Fibroblast of lung (primary cell): ENCODE data around the gene TTF1. TPM values are rescaled to one million over a fixed set of nuclear protein-coding genes. Genes with fewer than 3 reads are reported as not detected.

ENCODE experiments used
- DNase-seq, 2 donors: peaks; one replicate each; pipeline versions ENCODE4 v3.0.0 to v3.0.0-alpha.2; 2010; ENCODE audit warnings: low read depth in 2 of 2
- H2AFZ ChIP-seq: 2 replicates; pipeline ENCODE4 v1.5.1; 2012; ENCODE audit warnings: low read length, control low read depth, inconsistent platforms
- H3K27ac ChIP-seq: 2 replicates; pipeline ENCODE4 v1.5.1; 2011; ENCODE audit warnings: low read length, control low read depth; ENCODE audit not compliant: insufficient read depth
- H3K27me3 ChIP-seq: 2 replicates; pipeline ENCODE4 v1.5.1; 2011; ENCODE audit warnings: mild to moderate bottlenecking, low read length; ENCODE audit not compliant: control insufficient read depth, insufficient read depth
- H3K36me3 ChIP-seq: 2 replicates; pipeline ENCODE4 v1.5.1; 2011; ENCODE audit warnings: low read length; ENCODE audit not compliant: control insufficient read depth, insufficient read depth
- H3K4me1 ChIP-seq: 2 replicates; pipeline ENCODE4 v1.5.1; 2011; ENCODE audit warnings: low read length; ENCODE audit not compliant: control insufficient read depth, insufficient read depth; ENCODE audit errors: extremely low read depth
- H3K4me2 ChIP-seq: 2 replicates; pipeline ENCODE4 v1.5.1; 2011; ENCODE audit warnings: low read length, control low read depth; ENCODE audit not compliant: insufficient read depth; ENCODE audit errors: extremely low read depth
- H3K4me3 ChIP-seq, 4 experiments: fragments of 200-600 bp in 1 of 4; sonication (generic) in 1 of 4; replicated peaks in 1 of 4; 2 replicates each; pipeline ENCODE4 v1.5.1; 2011 to 2016; ENCODE audit warnings: low read length in 4 of 4, low read depth in 3 of 4, mild to moderate bottlenecking in 3 of 4, control low read depth in 2 of 4, inconsistent platforms in 1 of 4, mixed read lengths in 1 of 4; ENCODE audit not compliant: insufficient read depth in 1 of 4; ENCODE audit errors: control extremely low read depth in 1 of 4
- H3K79me2 ChIP-seq: 2 replicates; pipeline ENCODE4 v1.5.1; 2012; ENCODE audit warnings: mild to moderate bottlenecking, low read length, inconsistent platforms; ENCODE audit not compliant: control insufficient read depth, insufficient read depth
- H3K9ac ChIP-seq: 2 replicates; pipeline ENCODE4 v1.5.1; 2011; ENCODE audit warnings: mild to moderate bottlenecking, low read length, control low read depth; ENCODE audit not compliant: insufficient read depth
- H3K9me3 ChIP-seq: 2 replicates; pipeline ENCODE4 v1.5.1; 2012; ENCODE audit warnings: low read depth, low read length; ENCODE audit not compliant: control insufficient read depth, insufficient read depth
- H4K20me1 ChIP-seq: 2 replicates; pipeline ENCODE4 v1.5.1; 2011; ENCODE audit warnings: low read length; ENCODE audit not compliant: control insufficient read depth, insufficient read depth; ENCODE audit errors: extremely low read depth
- EZH2 ChIP-seq: IDR thresholded peaks from 2 replicates; pipeline ENCODE4 v1.5.1; 2012; ENCODE audit warnings: low read length, control low read depth, mild to moderate bottlenecking; ENCODE audit errors: missing control alignments
- polyA plus RNA-seq, 2 donors: library from polyadenylated mRNA; depleted of rRNA in 1 of 2; stranded (reverse) in 1 of 2; unstranded in 1 of 2; fragments of >200 nt; gene quantifications; 2 replicates each; pipeline ENCODE4 v1.2.1, GENCODE V29; 2011 to 2012; ENCODE audit warnings: missing spikeins in 1 of 2
- total RNA-seq: library from RNA; depleted of rRNA; stranded (reverse); fragments of >200 nt; gene quantifications from 2 replicates; pipeline ENCODE4 v1.2.1, GENCODE V29; 2014
- TF ChIP-seq, protein P1 (sequence below), 2 donors: IDR thresholded peaks in 1 of 2; conservative IDR thresholded peaks in 1 of 2; 1 replicate in 1 of 2; 2 replicates in 1 of 2; pipeline ENCODE4 v1.5.1; 2011 to 2012; ENCODE audit warnings: low read length in 2 of 2, control low read depth in 1 of 2, inconsistent platforms in 1 of 2, low read depth in 1 of 2, mild to moderate bottlenecking in 1 of 2

The TTF1 gene
- total and polyA plus RNA-seq, 2 donors (not counting 1 experiment from before 2014, with no cell fraction given) = 6.9 to 11.6 TPM

- no peaks in the 10 kb centered on the region for H3K4me1 ChIP-seq
- H3K4me3 ChIP-seq = no peak overlapping the region
- H3K27ac ChIP-seq = no peak overlapping the region
- H4K20me1 ChIP-seq = no peaks in the 10 kb centered on the region
- H3K9me3 ChIP-seq = no peaks in the 10 kb centered on the region
- no peaks in the 10 kb centered on the region for H3K36me3 ChIP-seq
- no peak overlapping the region for H2AFZ ChIP-seq
- peak; percentile 19 for TF ChIP-seq EZH2
- TF ChIP-seq, protein P1, sequence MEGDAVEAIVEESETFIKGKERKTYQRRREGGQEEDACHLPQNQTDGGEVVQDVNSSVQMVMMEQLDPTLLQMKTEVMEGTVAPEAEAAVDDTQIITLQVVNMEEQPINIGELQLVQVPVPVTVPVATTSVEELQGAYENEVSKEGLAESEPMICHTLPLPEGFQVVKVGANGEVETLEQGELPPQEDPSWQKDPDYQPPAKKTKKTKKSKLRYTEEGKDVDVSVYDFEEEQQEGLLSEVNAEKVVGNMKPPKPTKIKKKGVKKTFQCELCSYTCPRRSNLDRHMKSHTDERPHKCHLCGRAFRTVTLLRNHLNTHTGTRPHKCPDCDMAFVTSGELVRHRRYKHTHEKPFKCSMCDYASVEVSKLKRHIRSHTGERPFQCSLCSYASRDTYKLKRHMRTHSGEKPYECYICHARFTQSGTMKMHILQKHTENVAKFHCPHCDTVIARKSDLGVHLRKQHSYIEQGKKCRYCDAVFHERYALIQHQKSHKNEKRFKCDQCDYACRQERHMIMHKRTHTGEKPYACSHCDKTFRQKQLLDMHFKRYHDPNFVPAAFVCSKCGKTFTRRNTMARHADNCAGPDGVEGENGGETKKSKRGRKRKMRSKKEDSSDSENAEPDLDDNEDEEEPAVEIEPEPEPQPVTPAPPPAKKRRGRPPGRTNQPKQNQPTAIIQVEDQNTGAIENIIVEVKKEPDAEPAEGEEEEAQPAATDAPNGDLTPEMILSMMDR (conservative IDR thresholded peaks at IDR 0.05 in 1 of 2, IDR thresholded peaks at IDR 0.05 in 1 of 2; ENCODE audit: low read depth in 1 of 2, low read length in 2 of 2) = no peak
- H3K4me2 ChIP-seq = no peak overlapping the region
- H3K79me2 ChIP-seq = no peaks in the 10 kb centered on the region
- no peak for DNase-seq
- peaks cover 17% of the 10 kb centered on the region for H3K27me3 ChIP-seq
- H3K9ac ChIP-seq = no peak overlapping the region
These were observed 20.2 kb upstream of the TTF1 start for GRCh38 chr9:132426639-132427414.

DNA sequence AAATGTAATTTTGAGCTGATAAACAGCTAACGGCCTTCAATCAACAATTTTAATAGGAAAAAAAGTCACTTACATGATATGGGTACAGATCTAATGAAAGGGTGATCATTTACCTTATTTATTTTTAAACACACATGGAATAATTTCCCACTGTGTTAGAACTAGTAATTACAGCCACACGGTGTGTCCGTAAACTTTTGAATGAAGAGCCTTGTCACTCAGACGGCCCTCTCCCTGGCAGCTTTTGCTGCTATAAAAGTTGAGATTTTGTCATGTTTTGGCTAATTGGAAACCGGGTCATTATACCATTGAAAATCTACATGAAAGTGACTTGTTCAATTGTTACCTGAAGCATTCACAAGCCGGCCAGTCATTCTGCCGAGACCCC is 19.0 kb upstream of the TTF1 start:
- Histone ChIP-seq H3K27me3 (peaks cover 17% of the 10 kb centered on the region), H3K9me3 (no peaks in the 10 kb centered on the region), H4K20me1 (no peaks in the 10 kb centered on the region), H3K4me2 (no peak overlapping the region), H3K36me3 (no peaks in the 10 kb centered on the region), H3K4me1 (no peaks in the 10 kb centered on the region), H3K27ac (no peak overlapping the region), H3K79me2 (no peaks in the 10 kb centered on the region), H2AFZ (no peak overlapping the region), H3K4me3 (no peak overlapping the region), H3K9ac (no peak overlapping the region)
- no peak for TF ChIP-seq EZH2
- TF ChIP-seq, protein P1 (conservative IDR thresholded peaks at IDR 0.05 in 1 of 2, IDR thresholded peaks at IDR 0.05 in 1 of 2; ENCODE audit: low read depth in 1 of 2, low read length in 2 of 2) = no peak
- DNase-seq = no peak

GRCh38 chr9:132424857-132425674 is 18.4 kb upstream of the TTF1 start:
- no peaks in the 10 kb centered on the region for H3K79me2 ChIP-seq
- H4K20me1 ChIP-seq = no peaks in the 10 kb centered on the region
- no peak overlapping the region for H3K27ac ChIP-seq
- TF ChIP-seq, protein P1 (conservative IDR thresholded peaks at IDR 0.05 in 1 of 2, IDR thresholded peaks at IDR 0.05 in 1 of 2; ENCODE audit: low read depth in 1 of 2, low read length in 2 of 2) = no peak
- TF ChIP-seq EZH2 = no peak
- no peak overlapping the region for H3K9ac ChIP-seq
- no peaks in the 10 kb centered on the region for H3K9me3 ChIP-seq
- H3K36me3 ChIP-seq = no peaks in the 10 kb centered on the region
- no peak overlapping the region for H3K4me3 ChIP-seq
- H3K4me2 ChIP-seq = no peak overlapping the region
- DNase-seq = no peak
- H3K4me1 ChIP-seq = no peaks in the 10 kb centered on the region
- H3K27me3 ChIP-seq = peaks cover 17% of the 10 kb centered on the region
- H2AFZ ChIP-seq = no peak overlapping the region
